SK-MEL-5 (cell line): ENCODE results near the gene PRCD. TPM values are rescaled to one million over a fixed set of nuclear protein-coding genes. Genes with fewer than 3 reads are reported as not detected.

Source experiments
- DNase-seq: peaks from one replicate; pipeline ENCODE4 v3.0.0-alpha.2; 2016; ENCODE audit warnings: low read depth, low spot score
- in situ Hi-C: cut with HindIII; loops from 2 replicates; pipeline ENCODE4 v1.10.0; 2016; ENCODE audit warnings: low sequenced_read_pairs, high pct_unique_total_duplicates, low pct_unique_long_range_greater_than_20kb
- polyA plus RNA-seq, 2 experiments: library from polyadenylated mRNA; depleted of rRNA; stranded (reverse); fragments of >200 nt; gene quantifications; 2 replicates each; pipeline ENCODE4 v1.2.3, GENCODE V29; 2015
- total RNA-seq: library from RNA; depleted of rRNA; stranded (reverse); fragments of >200 nt; shearing (Covaris generic); gene quantifications from 2 replicates; pipeline ENCODE4 v1.2.3, GENCODE V29; 2014; rRNA removed

PRCD gene
- total RNA-seq, result 15.8 and 18.8 TPM in 2 replicates
- 12.2 and 13.3 TPM in 2 replicates for polyA plus RNA-seq (2015; cell fraction: cytosol; rRNA removed)
- polyA plus RNA-seq (2015; cell fraction: nucleus; rRNA removed), result 32.9 and 49.6 TPM in 2 replicates

- DNase-seq, result peak; percentile 49
- in situ Hi-C loops, result no loop called here
Observed at GRCh38 chr17:76539631-76540271, at the start of gene PRCD. PRCD (plus strand) TSS chr17:76540044; CDS start chr17:76540142, 98 bp downstream.

GRCh38 chr17:76490112-76490710 is 49.6 kb upstream of the PRCD start:
- in situ Hi-C loops, result no loop called here
- no peak for DNase-seq

GRCh38 chr17:76491271-76492122 is 48.3 kb upstream of the PRCD start:
- in situ Hi-C loops, result no loop called here

GRCh38 chr17:76492123-76492988 is 47.5 kb upstream of the PRCD start:
- no peak for DNase-seq
- in situ Hi-C loops, result no loop called here

More at GRCh38 chr17:76491271-76492122, 48.3 kb upstream of the PRCD start:
- DNase-seq, result no peak

GRCh38 chr17:76492989-76493501 is 46.8 kb upstream of the PRCD start:
- in situ Hi-C loops, result no loop called here
- peak; percentile 62 for DNase-seq

- in situ Hi-C loops, result no loop called here
- no peak for DNase-seq
Observed at GRCh38 chr17:76493505-76494167, 46.2 kb upstream of the PRCD start.

GRCh38 chr17:76495663-76496400 is 44.0 kb upstream of the PRCD start:
- DNase-seq, result no peak
- in situ Hi-C loops, result no loop called here

GRCh38 chr17:76496464-76496863 is 43.4 kb upstream of the PRCD start:
- in situ Hi-C loops, result no loop called here

GRCh38 chr17:76497699-76497978 is 42.2 kb upstream of the PRCD start:
- in situ Hi-C loops, result no loop called here
- no peak for DNase-seq

More at GRCh38 chr17:76496464-76496863, 43.4 kb upstream of the PRCD start:
- DNase-seq, result no peak

- in situ Hi-C loops, result no loop called here
- DNase-seq, result no peak
Observed at GRCh38 chr17:76497979-76498875, 41.6 kb upstream of the PRCD start.

GRCh38 chr17:76498876-76499251 is 41.0 kb upstream of the PRCD start:
- DNase-seq, result no peak
- in situ Hi-C loops, result no loop called here

- no peak for DNase-seq
- in situ Hi-C loops, result no loop called here
Observed at GRCh38 chr17:76499267-76499667, 40.6 kb upstream of the PRCD start.

GRCh38 chr17:76500074-76500746 is 39.6 kb upstream of the PRCD start:
- in situ Hi-C loops, result no loop called here
- DNase-seq, result no peak

- DNase-seq, result no peak
- in situ Hi-C loops, result no loop called here
Observed at GRCh38 chr17:76500747-76501017, 39.2 kb upstream of the PRCD start.
